ENCODE results near the gene MT1F.

Gene MT1F

DNA sequence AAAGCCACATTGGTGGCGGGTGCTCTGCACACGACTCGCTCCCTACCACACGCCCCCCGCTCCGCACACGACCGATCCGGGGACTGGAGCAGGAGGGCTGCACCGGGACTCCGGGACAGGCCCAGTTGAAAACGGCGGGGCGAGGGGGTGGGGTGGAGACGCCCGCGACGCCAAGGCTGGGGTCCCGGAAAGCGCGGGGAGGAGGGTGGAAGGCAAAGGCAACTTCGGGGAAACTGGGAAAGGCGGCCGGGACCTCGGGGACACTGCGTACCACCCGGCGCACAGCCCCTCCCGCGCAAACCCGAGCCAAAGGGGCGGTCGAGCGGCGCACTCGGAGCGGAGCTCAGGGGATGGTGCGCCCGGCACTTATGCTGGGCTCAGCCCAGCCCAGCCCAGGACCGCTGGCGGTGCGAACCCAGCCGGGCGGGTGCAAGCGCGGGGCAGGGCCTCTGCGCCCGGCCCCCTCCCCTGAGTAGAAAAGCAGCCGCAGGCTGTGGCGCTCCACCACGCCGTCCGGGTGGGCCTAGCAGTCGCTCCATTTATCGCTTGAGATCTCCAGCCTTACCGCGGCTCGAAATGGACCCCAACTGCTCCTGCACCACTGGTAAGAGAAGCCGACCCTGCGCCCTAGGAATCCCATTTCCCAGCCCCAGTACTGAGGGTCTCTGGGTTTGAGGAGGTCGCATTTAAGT lies 25.5 kb upstream of the MT1F start, which contains the start of gene MT1M:
Gene MT1M, plus strand, starts transcription at position 504 of the 692 bp plus-strand sequence. Its CDS starts 73 bp downstream, at position 577.
- TF ChIP-seq, protein P1, sequence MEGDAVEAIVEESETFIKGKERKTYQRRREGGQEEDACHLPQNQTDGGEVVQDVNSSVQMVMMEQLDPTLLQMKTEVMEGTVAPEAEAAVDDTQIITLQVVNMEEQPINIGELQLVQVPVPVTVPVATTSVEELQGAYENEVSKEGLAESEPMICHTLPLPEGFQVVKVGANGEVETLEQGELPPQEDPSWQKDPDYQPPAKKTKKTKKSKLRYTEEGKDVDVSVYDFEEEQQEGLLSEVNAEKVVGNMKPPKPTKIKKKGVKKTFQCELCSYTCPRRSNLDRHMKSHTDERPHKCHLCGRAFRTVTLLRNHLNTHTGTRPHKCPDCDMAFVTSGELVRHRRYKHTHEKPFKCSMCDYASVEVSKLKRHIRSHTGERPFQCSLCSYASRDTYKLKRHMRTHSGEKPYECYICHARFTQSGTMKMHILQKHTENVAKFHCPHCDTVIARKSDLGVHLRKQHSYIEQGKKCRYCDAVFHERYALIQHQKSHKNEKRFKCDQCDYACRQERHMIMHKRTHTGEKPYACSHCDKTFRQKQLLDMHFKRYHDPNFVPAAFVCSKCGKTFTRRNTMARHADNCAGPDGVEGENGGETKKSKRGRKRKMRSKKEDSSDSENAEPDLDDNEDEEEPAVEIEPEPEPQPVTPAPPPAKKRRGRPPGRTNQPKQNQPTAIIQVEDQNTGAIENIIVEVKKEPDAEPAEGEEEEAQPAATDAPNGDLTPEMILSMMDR (IDR thresholded peaks at IDR 0.05; ENCODE audit: low read length, missing control alignments), result no peak
- peak within 1 kb of the TSS; percentile 43 for H3K4me3 ChIP-seq (replicated peaks; ENCODE audit: low read depth, low read length)
- DNase-seq (ENCODE audit: low read depth), result no peak

DNA sequence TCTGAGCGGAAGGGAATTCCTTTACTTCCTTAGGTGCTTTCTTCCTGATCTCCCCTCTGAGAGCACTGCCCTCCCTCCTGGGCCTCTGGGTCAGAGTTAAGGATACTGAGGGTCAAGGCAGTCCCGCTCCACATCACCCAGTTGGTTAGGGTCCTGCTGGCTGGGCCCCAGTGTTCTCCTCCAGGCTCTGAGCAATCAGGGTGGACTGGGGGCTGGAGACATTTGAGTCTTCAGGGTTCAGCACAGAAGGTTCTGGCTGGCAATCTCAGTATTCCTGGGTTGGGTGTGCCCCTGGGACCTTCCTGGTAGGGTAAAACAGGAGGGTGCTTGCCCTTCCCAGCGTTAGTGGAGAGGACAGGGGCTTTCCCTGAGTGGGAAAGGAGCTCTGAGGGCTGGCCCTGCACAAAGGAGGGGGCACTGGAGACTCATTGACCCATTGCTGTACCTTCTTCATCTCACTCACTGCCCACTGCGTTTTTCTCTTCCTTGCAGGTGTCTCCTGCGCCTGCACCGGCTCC lies 24.9 kb upstream of the MT1F start:
- DNase-seq (ENCODE audit: low read depth), result no peak
- peak overlapping the region; percentile 43 for H3K4me3 ChIP-seq (replicated peaks; ENCODE audit: low read depth, low read length)
- TF ChIP-seq, protein P1 (IDR thresholded peaks at IDR 0.05; ENCODE audit: low read length, missing control alignments), result no peak

DNA sequence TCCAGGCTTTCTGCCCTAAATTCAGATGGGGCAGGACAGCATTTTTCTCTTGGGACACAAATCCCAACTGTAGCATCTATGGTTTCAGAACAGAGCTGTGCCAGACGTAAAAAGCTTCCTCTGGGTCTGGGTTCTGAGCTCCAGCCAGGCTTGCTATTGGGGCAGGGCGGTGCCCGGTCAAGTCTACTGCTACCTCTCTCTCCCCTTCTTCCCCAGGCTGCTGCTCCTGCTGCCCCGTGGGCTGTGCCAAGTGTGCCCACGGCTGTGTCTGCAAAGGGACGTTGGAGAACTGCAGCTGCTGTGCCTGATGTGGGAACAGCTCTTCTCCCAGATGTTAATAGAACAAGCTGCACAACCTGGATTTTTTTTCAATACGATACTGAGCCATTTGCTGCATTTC lies 24.2 kb upstream of the MT1F start:
- no peak for DNase-seq (ENCODE audit: low read depth)
- TF ChIP-seq, protein P1 (IDR thresholded peaks at IDR 0.05; ENCODE audit: low read length, missing control alignments), result no peak
- no peak overlapping the region for H3K4me3 ChIP-seq (replicated peaks; ENCODE audit: low read depth, low read length)

DNA sequence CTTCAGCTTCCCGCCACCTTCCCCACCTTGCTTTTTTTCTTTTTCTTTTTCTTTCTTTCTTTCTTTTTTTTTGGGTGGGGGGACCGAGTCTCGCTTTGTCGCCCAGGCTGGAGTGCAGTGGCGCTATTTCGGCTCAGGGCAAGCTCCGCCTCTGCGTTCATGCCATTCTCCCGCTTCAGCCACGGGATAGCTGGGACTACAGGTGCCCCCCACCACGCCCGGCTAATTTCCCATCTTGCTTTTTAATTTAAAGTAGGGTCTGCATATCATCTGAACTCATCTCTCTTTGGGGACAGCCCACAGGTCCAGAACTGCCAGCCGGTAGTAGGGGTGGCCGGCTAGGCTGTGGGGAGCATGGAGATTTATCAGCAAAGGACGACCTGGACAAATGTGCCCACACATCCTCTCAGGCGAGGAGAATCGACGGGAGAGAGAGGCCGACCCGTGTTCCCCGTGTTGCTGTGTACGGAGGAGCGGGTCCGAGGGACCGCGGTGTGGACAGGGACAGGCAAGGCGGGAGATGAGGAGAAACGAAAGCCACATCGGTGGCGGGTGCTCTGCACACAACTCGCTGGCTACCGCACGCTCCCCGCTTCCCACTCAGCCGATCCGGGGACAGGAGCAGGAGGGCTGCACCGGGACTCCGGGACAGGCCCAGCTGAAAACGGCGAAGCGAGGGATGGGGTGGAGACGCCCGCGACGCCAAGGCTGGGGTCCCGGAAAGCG lies 22.9 kb upstream of the MT1F start:
- peak overlapping the region; percentile 22 for H3K4me3 ChIP-seq (replicated peaks; ENCODE audit: low read depth, low read length)
- no peak for DNase-seq (ENCODE audit: low read depth)
- TF ChIP-seq, protein P1 (IDR thresholded peaks at IDR 0.05; ENCODE audit: low read length, missing control alignments), result no peak

DNA sequence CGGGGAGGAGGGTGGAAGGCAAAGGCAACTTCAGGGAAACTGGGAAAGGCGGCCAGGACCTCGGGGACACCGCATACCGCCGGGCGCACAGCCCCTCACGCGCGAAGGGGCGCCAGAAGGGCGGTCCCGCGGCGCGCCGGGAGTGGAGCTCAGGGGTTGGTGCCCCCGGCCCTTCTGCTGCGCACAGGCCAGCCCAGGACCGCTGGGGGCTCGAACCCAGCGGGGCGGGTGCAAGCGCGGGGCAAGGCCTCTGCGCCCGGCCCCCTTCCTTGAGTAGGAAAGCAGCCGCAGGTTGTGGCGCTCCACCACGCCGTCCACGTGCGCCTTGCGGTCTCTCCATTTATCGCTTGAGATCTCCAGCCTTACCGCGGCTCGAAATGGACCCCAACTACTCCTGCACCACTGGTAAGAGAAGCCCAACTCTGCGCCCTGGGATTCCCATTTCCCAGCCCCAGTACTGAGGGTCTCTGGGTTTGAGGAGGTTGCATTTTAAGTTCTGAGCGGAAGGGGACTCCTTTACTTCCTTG lies 22.3 kb upstream of the MT1F start:
- no peak for DNase-seq (ENCODE audit: low read depth)
- peak overlapping the region; percentile 22 for H3K4me3 ChIP-seq (replicated peaks; ENCODE audit: low read depth, low read length)
- TF ChIP-seq, protein P1 (IDR thresholded peaks at IDR 0.05; ENCODE audit: low read length, missing control alignments), result no peak

DNA sequence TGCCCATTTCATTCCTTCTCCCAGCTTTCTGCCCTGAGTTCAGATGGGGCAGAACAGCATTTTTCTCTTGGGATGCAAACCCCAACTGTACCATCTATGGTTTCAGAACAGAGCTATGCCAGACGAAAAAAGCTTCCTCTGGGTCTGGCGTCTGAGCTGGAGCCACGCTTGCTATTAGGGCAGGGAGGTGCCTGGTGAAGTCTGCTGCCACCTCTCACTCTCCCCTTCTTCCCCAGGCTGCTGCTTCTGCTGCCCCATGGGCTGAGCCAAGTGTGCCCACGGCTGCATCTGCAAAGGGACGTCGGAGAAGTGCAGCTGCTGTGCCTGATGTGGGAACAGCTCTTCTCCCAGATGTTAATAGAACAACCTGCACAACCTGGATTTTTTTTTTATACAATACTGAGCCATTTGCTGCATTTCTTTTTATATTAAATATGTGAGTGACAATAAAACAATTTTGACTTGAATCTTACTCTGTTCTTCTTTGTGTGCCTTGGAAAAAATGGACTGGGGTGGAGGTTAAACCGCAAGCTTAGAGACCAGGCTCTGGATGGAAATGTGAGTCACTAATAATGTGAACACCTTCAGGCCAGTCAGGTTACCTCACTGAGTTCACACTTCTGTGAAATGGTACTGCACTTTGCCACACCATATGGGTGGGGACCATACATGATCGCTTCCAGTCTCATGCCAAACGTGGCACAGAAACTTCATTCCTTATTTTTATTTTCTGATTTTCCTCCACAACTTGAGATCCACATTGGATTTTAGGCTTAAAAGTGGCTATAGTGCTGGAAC lies 20.9 kb upstream of the MT1F start:
- H3K4me3 ChIP-seq (replicated peaks; ENCODE audit: low read depth, low read length), result no peak overlapping the region
- no peak for DNase-seq (ENCODE audit: low read depth)
- TF ChIP-seq, protein P1 (IDR thresholded peaks at IDR 0.05; ENCODE audit: low read length, missing control alignments), result no peak
